Calu3 (cell line): ENCODE results near the gene LSS. TPM values are rescaled to one million over a fixed set of nuclear protein-coding genes. Genes with fewer than 3 reads are reported as not detected.
"Not testable (repeated sequence)": the region's sequence is repeated elsewhere in the genome, so short reads cannot be mapped to it uniquely, and the experiment has no call there.

ENCODE experiments used
- BruUV-seq: library from RNA; stranded (reverse); fragments of 400-500 nt; replicated peaks from 2 replicates; lab custom pipeline; 2021; lab: Mats Ljungman, UMichigan
- CTCF ChIA-PET: fragments of 300-600 bp; sonication (Branson Sonifier 250); formaldehyde crosslinking; loops from one replicate; lab custom pipeline; 2022; ENCODE audit warnings: antibody characterized with exemption; lab: Charles Lee
- DNase-seq: peaks from one replicate; pipeline ENCODE4 v3.0.0; 2022
- H3K27ac Mint-ChIP-seq: one replicate; pipeline ENCODE4 v1.8.0; 2022; ENCODE audit warnings: mixed read lengths; ENCODE audit not compliant: unreplicated experiment
- H3K27me3 Mint-ChIP-seq: one replicate; pipeline ENCODE4 v1.8.0; 2022; ENCODE audit warnings: mixed read lengths; ENCODE audit not compliant: unreplicated experiment
- H3K36me3 Mint-ChIP-seq: one replicate; pipeline ENCODE4 v1.8.0; 2022; ENCODE audit warnings: mild to moderate bottlenecking, moderate library complexity, mixed read lengths; ENCODE audit not compliant: insufficient read depth, unreplicated experiment
- H3K4me1 Mint-ChIP-seq: one replicate; pipeline ENCODE4 v1.8.0; 2022; ENCODE audit warnings: mild to moderate bottlenecking, low read depth, mixed read lengths; ENCODE audit not compliant: unreplicated experiment
- H3K4me3 Mint-ChIP-seq: one replicate; pipeline ENCODE4 v1.8.0; 2022; ENCODE audit warnings: mild to moderate bottlenecking, low read depth, moderate library complexity, mixed read lengths; ENCODE audit not compliant: unreplicated experiment
- H3K9me3 Mint-ChIP-seq: one replicate; pipeline ENCODE4 v1.8.0; 2022; ENCODE audit warnings: low read depth, mixed read lengths; ENCODE audit not compliant: unreplicated experiment
- intact Hi-C: fragments of 100-400 bp; cut with micrococcal nuclease; formaldehyde crosslinking; loops from one replicate; pipeline ENCODE4 v1.10.0; 2022; ENCODE audit not compliant: unreplicated experiment
- total RNA-seq: library from RNA; stranded (reverse); gene quantifications from 2 replicates; pipeline ENCODE4 v1.2.3, GENCODE V29; 2022
- TF ChIP-seq, protein P1 (sequence below): fragments of 200-600 bp; IDR thresholded peaks from one replicate; pipeline ENCODE4 v1.8.0; 2022; ENCODE audit warnings: antibody characterized with exemption; ENCODE audit not compliant: unreplicated experiment

Gene LSS
- total RNA-seq, 1 experiment from 2014 or later: 55.1 TPM

DNA sequence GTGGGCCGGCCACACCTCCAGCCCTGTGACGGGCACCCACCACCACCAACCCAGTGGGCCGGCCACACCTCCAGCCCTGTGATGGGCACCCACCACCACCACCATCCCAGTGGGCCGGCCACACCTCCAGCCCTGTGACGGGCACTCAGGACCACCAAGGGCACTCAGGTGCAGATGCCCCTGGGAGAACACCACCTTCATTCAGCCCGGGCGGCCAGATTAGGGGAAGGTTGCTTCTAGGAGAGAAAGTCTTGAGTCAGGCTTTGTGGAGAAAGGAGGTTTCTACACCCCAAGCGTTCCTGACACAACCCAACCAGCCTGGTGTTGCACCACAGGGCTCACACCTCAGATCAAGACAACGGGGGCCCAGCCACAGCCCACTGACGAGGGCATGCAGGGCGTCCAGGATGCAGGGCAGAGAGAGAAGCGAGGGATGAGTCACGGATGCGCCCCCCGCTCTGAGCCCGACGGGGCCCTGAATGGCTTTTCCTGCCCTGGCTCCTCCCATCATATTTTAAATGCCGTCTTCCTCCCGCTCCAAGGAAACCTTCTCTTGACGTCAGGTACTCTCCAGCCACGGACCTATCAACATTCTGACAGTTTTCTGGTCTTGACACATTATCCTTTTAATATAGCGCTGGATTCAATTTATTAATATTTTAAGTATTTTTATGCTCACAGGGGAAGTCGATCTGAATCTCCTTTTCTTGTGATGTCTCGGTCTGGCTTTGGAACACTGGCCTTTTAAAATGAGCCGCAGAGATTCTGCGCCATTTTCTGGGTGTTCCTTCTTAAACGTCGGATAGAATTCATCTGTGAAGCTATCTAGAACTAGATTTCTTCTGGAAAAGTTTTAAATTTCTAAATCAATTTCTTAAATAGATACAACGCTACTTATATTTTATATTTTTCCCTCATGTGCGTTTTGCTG, 43.7 kb downstream of the LSS start:
- TF ChIP-seq, protein P1, sequence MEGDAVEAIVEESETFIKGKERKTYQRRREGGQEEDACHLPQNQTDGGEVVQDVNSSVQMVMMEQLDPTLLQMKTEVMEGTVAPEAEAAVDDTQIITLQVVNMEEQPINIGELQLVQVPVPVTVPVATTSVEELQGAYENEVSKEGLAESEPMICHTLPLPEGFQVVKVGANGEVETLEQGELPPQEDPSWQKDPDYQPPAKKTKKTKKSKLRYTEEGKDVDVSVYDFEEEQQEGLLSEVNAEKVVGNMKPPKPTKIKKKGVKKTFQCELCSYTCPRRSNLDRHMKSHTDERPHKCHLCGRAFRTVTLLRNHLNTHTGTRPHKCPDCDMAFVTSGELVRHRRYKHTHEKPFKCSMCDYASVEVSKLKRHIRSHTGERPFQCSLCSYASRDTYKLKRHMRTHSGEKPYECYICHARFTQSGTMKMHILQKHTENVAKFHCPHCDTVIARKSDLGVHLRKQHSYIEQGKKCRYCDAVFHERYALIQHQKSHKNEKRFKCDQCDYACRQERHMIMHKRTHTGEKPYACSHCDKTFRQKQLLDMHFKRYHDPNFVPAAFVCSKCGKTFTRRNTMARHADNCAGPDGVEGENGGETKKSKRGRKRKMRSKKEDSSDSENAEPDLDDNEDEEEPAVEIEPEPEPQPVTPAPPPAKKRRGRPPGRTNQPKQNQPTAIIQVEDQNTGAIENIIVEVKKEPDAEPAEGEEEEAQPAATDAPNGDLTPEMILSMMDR: no peak
- H3K4me3 Mint-ChIP-seq: peak overlapping the region; percentile 69
- peaks cover 16% of the 10 kb centered on the region for H3K4me1 Mint-ChIP-seq
- intact Hi-C loops: no loop called here
- H3K27me3 Mint-ChIP-seq: no peaks in the 10 kb centered on the region
- no peaks in the 10 kb centered on the region for H3K9me3 Mint-ChIP-seq
- H3K27ac Mint-ChIP-seq: peak overlapping the region; percentile 77
- H3K36me3 Mint-ChIP-seq: peaks cover 30% of the 10 kb centered on the region
- peak; percentile 75 for DNase-seq
- BruUV-seq: no TSS peak
- CTCF ChIA-PET: no interaction called here

DNA sequence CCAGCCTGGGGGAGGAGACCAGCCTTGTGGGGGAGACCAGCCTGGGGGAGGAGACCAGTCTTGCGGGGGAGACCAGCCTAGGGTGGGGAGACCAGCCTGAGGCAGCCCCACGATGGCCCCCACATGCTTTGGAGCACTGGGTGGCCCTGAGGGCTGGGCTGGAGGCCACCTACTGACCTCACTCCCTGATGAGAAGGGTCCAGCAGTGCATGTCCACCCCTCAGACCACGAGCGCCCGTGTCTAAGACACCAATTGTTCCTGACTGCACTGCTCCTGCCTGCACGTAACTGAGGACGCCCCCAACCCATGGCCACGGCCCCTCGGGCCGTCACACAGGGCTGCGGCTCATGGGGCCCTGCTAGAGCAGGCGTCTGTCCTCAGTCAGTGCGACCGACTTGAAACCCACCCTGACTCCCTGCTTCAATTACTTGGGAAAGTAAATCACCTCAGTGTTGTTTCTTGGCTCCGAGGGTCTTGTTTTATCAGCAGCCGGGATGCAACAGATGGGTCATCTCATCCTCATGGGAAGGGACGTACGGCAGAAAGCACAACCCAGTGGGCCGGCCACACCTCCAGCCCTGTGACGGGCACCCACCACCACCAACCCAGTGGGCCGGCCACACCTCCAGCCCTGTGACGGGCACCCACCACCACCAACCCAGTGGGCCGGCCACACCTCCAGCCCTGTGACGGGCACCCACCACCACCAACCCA, 44.5 kb downstream of the LSS start, which contains the start of gene SPATC1L:
Gene SPATC1L, minus strand, starts transcription at position 550 of the 715 bp plus-strand sequence. CDS start 1,643 bp downstream, outside the sequence.
- CTCF ChIA-PET: no interaction called here
- no TSS peak for BruUV-seq
- no peak for DNase-seq

DNA sequence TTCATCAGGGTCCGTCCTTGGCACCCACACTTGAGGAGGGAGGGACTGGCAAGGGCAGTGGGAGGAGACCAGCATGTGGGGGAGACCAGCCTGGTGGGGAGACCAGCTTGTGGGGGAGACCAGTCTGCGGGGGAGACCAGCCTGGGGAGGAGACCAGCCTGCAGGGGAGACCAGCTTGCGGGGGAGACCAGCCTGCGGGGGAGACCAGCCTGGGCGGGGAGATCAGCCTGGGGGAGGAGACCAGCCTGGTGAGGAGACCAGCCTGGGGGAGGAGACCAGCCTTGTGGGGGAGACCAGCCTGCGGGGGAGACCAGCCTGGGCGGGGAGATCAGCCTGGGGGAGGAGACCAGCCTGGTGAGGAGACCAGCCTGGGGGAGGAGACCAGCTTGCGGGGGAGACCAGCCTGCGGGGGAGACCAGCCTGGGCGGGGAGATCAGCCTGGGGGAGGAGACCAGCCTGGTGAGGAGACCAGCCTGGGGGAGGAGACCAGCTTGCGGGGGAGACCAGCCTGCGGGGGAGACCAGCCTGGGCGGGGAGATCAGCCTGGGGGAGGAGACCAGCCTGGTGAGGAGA, 45.2 kb downstream of the LSS start:
- H3K27ac Mint-ChIP-seq, H3K9me3 Mint-ChIP-seq, BruUV-seq, H3K27me3 Mint-ChIP-seq, H3K4me1 Mint-ChIP-seq, intact Hi-C loops, DNase-seq: not testable (repeated sequence)
- Mint-ChIP-seq H3K4me3 (peak overlapping the region; percentile 69), H3K36me3 (peaks cover 17% of the 10 kb centered on the region)
- CTCF ChIA-PET: interaction anchor here (0.7 kb wide), 1 partner anchor 994 kb away, joined by 3 read pairs; no protein-coding TSS in a partner anchor

More for the DNA sequence above, 44.5 kb downstream of the LSS start, which contains the start of gene SPATC1L:
- H3K4me1 Mint-ChIP-seq: peaks cover 14% of the 10 kb centered on the region
- no peaks in the 10 kb centered on the region for H3K27me3 Mint-ChIP-seq
- peaks cover 22% of the 10 kb centered on the region for H3K36me3 Mint-ChIP-seq
- H3K9me3 Mint-ChIP-seq: no peaks in the 10 kb centered on the region
- intact Hi-C loops: no loop called here
- TF ChIP-seq, protein P1: no peak
- H3K4me3 Mint-ChIP-seq: peak within 1 kb of the TSS; percentile 69
- H3K27ac Mint-ChIP-seq: peak within 1 kb of the TSS; percentile 77

DNA sequence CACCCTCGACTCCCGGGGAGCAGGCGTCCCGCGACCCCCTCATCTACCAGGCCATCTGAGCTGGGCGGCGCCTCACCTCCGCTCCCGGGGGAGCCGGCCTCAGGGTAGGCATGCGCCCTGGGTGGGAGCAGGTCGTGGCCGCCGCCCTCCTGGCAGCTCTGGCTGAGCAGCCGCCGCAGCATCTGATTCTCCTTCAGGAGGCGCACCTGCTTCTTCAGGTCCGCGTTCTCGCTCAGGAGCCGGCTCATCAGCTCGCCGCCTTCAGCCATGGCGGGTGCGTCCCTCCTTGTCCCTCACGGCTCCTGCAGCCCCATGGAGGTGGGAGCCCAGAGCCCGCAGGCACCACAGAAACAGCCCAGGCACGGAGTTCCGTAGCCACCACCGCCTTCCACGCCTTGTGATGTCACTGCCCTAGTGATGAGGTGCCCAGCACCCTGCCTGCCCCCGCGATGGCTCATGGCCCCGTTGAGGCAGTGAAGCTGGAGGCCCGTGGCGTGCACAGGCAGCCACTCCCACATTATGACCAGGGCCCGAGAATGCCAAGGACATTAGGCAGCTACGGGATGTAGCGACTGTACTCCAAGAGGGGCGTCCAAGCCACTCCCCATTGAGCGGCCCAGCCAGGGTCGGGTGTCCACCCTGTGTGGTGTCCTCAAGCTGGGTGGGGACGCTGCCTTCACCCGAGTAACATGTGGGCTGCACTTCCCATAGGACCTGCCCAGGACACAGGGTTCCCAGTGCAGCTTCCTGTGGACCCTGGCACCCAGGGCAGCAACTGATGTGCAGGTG, 45.8 kb downstream of the LSS start:
- DNase-seq: no peak
- Mint-ChIP-seq H3K9me3 (no peaks in the 10 kb centered on the region), H3K27me3 (no peaks in the 10 kb centered on the region), H3K27ac (no peak overlapping the region), H3K4me3 (peak overlapping the region; percentile 34), H3K36me3 (peaks cover 11% of the 10 kb centered on the region), H3K4me1 (peaks cover under 1% of the 10 kb centered on the region)
- BruUV-seq: no TSS peak
- TF ChIP-seq, protein P1: no peak
- CTCF ChIA-PET: interaction anchor here (0.7 kb wide), 1 partner anchor 993 kb away, joined by 3 read pairs; no protein-coding TSS in a partner anchor
- intact Hi-C loops: no loop called here
